Osteocyte (in vitro differentiated cells): Measurements from ENCODE around the gene TSPAN3. TPM values are rescaled to one million over a fixed set of nuclear protein-coding genes. Genes with fewer than 3 reads are reported as not detected.

Experiments
- DNase-seq: peaks from one replicate; pipeline ENCODE4 v3.0.0; 2021; ENCODE audit warnings: mixed read lengths; ENCODE audit not compliant: unreplicated experiment; ENCODE audit errors: extremely low spot score
- H3K27ac Mint-ChIP-seq: one replicate; pipeline ENCODE4 v1.8.0; 2021; ENCODE audit warnings: mild to moderate bottlenecking, mixed read lengths; ENCODE audit not compliant: unreplicated experiment
- H3K27me3 Mint-ChIP-seq: one replicate; pipeline ENCODE4 v1.8.0; 2021; ENCODE audit warnings: mixed read lengths; ENCODE audit not compliant: unreplicated experiment
- H3K36me3 Mint-ChIP-seq: one replicate; pipeline ENCODE4 v1.8.0; 2021; ENCODE audit warnings: mixed read lengths; ENCODE audit not compliant: unreplicated experiment
- H3K4me1 Mint-ChIP-seq: one replicate; pipeline ENCODE4 v1.8.0; 2021; ENCODE audit warnings: mixed read lengths; ENCODE audit not compliant: unreplicated experiment
- H3K4me3 Mint-ChIP-seq: one replicate; pipeline ENCODE4 v1.8.0; 2021; ENCODE audit warnings: mild to moderate bottlenecking, moderate library complexity, mixed read lengths; ENCODE audit not compliant: unreplicated experiment
- H3K9me3 Mint-ChIP-seq: one replicate; pipeline ENCODE4 v1.8.0; 2021; ENCODE audit warnings: mixed read lengths; ENCODE audit not compliant: unreplicated experiment
- CTCF ChIP-seq: fragments of 200-600 bp; sonication (generic); IDR thresholded peaks from 2 replicates; pipeline ENCODE4 v1.5.0; 2021; ENCODE audit warnings: antibody characterized with exemption, mild to moderate bottlenecking, moderate library complexity
- total RNA-seq: library from RNA; stranded (reverse); gene quantifications from 2 replicates; pipeline ENCODE4 v1.2.1, GENCODE V29; 2021

Gene TSPAN3
- total RNA-seq, 1 donor from 2014 or later: 296 TPM

GRCh38 chr15:77032647-77033416, 38.1 kb downstream of the TSPAN3 start:
- DNase-seq: no peak
- H3K27me3 Mint-ChIP-seq: no peaks in the 10 kb centered on the region
- TF ChIP-seq CTCF: no peak
- no peak overlapping the region for H3K27ac Mint-ChIP-seq
- no peak overlapping the region for H3K4me3 Mint-ChIP-seq
- H3K36me3 Mint-ChIP-seq: peaks cover 6% of the 10 kb centered on the region
- peaks cover 18% of the 10 kb centered on the region for H3K4me1 Mint-ChIP-seq
- no peaks in the 10 kb centered on the region for H3K9me3 Mint-ChIP-seq

GRCh38 chr15:77032052-77032646, 38.8 kb downstream of the TSPAN3 start:
- no peaks in the 10 kb centered on the region for H3K27me3 Mint-ChIP-seq
- peaks cover 6% of the 10 kb centered on the region for H3K36me3 Mint-ChIP-seq
- peaks cover 18% of the 10 kb centered on the region for H3K4me1 Mint-ChIP-seq
- TF ChIP-seq CTCF: no peak
- DNase-seq: no peak
- no peaks in the 10 kb centered on the region for H3K9me3 Mint-ChIP-seq
- no peak overlapping the region for H3K4me3 Mint-ChIP-seq
- no peak overlapping the region for H3K27ac Mint-ChIP-seq

- peaks cover 6% of the 10 kb centered on the region for H3K36me3 Mint-ChIP-seq
- H3K27ac Mint-ChIP-seq: no peak overlapping the region
- DNase-seq: no peak
Measured at GRCh38 chr15:77031376-77032050, 39.4 kb downstream of the TSPAN3 start.

GRCh38 chr15:77030928-77031375, 40.0 kb downstream of the TSPAN3 start:
- Mint-ChIP-seq H3K27me3 (no peaks in the 10 kb centered on the region), H3K4me1 (peaks cover 18% of the 10 kb centered on the region), H3K27ac (no peak overlapping the region), H3K36me3 (peaks cover 1% of the 10 kb centered on the region), H3K4me3 (no peak overlapping the region), H3K9me3 (no peaks in the 10 kb centered on the region)
- no peak for TF ChIP-seq CTCF
- DNase-seq: no peak

More at GRCh38 chr15:77031376-77032050, 39.4 kb downstream of the TSPAN3 start:
- no peak for TF ChIP-seq CTCF
- no peaks in the 10 kb centered on the region for H3K9me3 Mint-ChIP-seq
- H3K27me3 Mint-ChIP-seq: no peaks in the 10 kb centered on the region
- H3K4me3 Mint-ChIP-seq: no peak overlapping the region
- H3K4me1 Mint-ChIP-seq: peaks cover 18% of the 10 kb centered on the region
